GM21786 (cell line): ENCODE measurements around the gene TPM4.
"Not testable (repeated sequence)": the region's sequence is repeated elsewhere in the genome, so short reads cannot be mapped to it uniquely, and the experiment has no call there.

Source experiments
- ATAC-seq: cut with Tn5 transposase; IDR thresholded peaks from one replicate; pipeline ENCODE4 v1.9.1; 2021; ENCODE audit not compliant: unreplicated experiment

The TPM4 gene

DNA sequence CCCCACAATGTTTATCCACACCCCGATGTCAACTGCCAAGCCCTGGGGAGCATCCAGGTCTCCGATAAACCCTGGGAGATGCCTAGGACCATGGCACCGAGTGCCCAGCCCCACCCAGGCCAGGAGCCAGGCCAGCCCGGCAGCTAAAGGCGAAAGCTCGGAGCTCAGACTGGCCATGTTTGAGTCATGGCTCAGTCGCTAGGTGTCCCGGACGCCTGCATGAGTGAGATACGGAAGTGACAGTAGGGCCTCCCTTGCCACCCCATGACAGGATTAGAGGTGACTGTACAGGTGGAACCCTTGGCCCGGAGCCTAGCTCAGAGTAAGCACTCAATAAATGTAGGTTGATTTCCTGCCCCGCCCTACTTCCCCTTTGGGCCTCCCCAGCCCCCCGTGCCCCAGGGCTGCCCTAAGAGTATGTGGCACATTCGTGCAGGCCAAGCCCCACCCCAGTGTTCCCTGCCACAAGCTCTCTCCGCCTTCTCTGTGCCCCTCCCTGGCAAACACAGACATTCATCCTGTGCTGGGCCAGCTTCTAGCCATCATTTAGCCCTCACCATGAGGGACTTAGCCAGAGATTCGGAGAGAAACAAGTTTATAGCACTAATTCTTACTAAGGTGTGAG lies 5.8 kb upstream of the TPM4 start:
- peak; percentile 62 for ATAC-seq

DNA sequence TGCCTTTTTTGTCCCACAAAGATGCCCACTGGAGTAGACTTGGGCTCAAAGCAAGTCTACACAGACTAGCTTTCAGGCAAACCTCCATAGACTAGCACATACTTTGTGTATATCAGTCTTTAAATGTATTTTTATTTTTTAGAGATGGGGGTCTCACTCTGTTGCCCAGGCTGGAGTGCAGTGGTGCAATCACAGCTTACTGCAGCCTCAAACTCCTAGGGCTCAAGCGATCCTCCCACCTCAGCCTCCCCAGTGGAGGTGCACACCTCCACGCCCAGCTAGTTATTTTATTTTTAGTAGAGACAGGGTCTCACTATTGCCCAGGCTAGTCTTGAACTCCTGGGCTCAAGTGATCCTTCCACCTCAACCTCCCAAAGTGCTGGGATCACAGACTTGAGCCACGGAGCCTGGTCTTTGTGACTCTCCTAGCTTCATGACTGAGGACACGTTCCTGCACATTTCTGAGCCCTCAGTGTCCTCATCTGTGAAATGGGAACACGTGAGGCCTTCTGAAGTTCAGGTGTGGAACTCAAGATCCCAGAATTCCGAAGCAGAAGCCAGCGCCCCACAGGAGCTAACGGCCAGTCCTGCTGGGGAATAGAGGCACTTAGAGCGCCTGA lies 5.1 kb upstream of the TPM4 start:
- no peak for ATAC-seq

DNA sequence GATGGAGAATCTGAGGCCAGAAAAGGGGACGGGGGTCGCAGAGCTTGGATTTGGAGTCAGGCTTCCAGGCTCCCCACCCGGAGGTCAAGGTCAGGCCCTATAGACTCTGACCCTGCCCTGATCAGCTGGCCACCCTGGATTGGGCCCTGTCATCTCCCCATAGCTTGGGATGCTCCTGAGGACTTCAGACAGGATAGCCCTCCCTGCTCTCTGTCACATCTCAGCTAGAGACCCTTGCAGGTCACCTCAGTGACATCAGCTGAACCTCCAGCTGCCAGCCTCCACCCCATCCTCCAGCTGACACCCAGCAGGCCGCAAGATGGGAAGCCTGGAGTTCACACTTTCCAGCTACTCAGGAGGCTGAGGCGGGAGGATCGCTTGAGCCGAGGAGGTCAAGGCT lies 2.8 kb upstream of the TPM4 start:
- ATAC-seq, result no peak

DNA sequence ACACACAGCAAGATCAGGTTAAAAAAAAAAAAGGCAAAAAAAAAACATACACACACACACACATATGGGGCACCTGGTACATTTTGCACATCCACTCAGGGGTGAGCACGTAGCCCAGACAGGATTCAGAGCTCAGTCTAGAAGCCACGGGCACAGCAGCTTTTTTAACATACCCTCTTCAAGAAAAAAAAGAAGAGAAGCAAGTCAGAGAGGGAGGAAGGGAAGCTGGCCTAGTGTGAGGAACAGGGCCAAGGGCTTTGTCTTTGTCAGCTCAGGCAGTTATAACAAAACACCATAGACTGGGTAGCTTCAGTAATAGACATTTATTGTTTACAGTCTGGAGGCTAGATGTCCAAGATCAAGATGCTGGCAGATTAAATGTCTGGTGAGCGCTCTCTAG lies 2.3 kb upstream of the TPM4 start:
- no peak for ATAC-seq

DNA sequence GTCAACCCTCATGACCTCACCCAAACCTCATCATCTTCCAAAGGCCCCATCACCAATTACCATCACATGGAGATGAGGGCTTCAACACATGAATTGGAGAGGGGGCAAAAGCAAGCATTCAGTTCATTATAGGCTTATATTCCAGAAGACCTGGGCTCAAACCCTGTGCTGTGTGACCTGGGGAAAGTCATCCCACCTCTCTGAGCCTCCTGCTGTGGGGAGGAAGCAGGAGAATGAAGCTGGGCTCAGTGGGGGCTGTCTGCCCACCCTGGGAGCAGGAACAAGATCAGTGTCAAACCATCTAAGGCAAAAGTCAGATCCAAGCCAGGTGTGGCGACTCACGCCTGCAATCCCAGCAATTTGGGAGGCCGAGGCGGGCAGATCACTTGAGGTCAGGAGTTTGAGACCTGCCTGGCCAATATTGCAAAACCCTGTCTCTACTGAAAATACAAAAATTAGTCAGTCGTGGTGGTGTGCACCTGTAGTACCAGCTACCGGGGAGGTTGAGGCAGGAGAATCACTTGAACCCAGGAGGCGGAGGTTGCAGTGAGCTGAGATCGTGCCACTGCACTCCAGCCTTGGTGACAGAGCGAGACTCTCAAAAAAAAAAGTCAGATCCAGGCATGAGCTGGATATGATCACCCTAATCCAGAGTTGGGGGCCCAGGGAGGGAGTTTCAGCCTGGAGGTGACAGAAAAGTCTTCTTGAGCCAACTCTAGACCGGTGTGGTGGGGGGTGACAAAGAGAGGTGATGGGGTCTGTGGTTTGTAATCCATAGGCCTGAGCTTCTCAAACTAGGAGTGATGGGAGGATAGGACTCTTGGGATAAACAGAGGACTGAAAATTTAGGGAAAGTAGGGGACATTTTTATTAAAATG lies 1.6 kb upstream of the TPM4 start:
- ATAC-seq, result no peak

DNA sequence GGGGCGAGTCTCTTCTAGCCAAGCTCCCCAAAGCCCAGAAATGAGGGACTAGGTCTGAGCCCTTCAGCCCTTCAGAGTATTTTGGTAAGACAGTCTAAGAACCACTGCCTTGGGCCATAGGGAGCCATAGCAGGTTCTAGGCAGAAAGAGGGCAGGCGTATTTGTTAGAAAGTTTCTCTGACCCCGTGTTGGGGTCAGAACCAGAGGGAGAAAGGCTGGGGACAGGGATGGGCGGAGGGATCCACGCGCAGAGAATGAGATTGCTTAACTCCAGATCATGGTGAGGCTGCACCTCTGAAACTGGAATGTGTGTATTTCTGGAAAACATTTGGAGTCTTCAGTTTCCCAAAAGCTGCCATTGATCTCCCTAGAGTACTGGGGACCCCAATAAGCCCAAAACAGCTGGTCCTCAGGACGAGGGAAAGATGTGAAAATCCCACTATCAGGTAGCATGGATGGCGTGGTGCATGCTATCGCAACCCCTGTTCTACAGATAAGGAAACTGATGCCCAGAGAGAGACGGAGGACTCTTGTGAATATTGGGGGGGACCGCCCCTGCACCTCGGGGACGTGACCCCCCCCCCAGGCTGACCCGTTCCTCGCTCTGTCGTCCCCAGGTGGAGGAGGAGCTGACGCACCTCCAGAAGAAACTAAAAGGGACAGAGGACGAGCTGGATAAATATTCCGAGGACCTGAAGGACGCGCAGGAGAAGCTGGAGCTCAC lies 703 bp upstream of the TPM4 start:
- ATAC-seq, result no peak

DNA sequence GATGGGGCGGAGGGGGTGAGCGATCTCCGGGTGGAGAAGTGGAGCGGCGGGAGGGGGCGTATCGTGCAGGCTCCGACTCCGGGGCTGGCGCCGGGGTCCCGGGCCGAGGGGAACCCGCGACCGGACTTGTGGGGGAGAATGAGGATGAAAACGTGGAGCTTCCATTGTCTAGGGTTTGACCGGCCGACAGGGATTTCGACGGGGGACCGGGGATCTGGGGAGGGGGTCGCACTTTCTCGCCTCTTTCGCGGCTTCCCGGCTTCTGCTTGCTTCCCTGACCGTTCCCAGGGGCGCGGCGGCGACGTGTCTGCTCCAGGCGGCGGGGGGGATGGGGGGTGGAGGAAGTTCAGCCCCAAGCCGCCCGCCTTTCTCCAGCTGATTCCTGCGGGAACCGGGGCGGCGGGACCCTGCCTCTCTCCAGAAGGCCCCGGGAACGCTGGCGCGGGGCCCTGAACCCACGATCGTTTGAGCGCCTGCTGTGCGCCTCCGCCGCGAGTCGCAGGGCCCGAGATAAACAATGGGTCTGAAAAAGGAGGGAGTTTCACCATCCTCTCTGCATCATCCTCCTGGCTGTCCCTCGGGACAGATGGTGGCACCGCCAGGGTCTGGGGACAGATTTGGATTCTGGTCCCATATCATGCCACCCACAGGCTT lies 790 bp downstream of the TPM4 start:
- no peak for ATAC-seq

DNA sequence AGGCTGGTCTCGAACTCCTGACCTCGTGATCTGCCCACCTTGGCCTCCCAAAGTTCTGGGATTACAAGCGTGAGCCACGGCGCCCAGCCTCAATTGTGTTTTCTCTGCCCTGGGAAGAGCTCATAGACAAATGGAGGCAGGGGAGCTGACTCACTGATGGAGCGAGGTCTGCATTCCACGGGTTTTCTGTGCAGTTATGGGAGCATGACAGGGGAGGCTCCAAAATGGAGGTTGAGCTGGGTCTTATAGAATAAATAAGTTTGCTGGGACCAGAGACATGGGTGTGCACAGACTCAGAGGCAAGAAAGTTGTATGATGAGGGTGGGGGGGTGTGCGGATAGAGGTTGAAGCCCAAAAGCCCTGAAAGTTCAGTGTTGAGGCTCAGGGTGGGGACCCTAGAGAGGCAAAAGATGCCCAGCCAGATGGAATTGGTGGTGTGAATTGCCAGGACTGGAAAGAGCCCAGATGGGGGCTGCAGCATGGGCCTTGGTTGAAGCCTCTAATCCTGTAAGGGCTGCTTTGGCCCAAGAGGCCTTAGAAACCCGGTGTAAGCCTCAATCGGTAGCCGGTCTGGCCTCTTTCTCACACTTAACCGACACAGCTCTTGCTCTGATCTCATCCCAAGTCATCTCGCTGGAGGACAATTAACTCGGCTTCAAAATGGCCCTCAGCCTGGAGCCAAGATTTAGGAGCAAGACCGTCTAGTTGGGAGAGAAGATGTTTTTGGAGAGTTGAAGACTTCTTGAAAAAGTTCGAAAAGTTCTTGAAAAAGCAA lies 1.9 kb downstream of the TPM4 start:
- ATAC-seq, result no peak

DNA sequence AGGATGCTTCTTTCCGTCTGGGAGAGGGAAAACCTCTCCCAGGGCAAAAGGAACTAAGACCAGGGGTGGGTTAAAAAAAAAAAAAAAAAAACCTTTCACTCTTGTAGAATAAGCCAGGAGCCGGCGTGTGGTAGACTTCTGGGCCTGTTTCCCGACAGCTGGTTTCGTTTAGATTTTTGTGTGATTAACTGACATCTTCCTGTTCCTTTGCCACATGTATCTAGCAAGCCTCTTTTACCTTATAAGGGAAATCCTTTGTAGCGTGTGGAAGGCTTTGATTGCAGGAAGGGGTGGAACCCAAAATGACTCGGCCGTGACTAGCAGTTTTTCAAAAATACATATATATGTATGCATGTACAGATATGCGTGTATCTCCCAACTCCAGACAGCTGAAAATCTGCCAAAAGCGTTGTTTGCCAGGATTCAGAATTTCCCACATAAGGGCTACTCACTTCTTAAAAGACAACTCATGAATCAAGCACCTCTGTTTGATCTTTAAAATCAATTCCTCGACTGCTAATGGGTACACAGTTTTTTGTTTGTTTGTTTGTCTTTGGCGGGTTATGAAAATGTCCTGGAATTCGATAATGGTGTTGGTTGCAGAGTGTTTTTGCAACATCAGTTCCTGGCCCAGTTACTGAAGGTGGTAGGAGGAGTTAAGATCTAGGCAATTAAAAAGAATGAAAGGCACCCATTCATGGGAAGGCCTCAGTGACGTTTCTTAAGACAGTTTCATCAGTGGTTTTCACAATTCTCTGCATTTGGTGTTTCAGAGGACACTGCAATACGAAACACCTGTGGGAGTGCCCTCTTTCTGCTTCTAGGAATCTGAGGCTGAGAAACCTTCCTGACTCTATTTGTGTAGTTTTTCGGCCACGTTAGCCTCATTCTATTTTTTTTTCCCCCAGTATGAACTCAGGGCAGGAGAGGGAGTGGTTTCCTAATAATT lies 2.7 kb downstream of the TPM4 start:
- peak; percentile 35 for ATAC-seq

DNA sequence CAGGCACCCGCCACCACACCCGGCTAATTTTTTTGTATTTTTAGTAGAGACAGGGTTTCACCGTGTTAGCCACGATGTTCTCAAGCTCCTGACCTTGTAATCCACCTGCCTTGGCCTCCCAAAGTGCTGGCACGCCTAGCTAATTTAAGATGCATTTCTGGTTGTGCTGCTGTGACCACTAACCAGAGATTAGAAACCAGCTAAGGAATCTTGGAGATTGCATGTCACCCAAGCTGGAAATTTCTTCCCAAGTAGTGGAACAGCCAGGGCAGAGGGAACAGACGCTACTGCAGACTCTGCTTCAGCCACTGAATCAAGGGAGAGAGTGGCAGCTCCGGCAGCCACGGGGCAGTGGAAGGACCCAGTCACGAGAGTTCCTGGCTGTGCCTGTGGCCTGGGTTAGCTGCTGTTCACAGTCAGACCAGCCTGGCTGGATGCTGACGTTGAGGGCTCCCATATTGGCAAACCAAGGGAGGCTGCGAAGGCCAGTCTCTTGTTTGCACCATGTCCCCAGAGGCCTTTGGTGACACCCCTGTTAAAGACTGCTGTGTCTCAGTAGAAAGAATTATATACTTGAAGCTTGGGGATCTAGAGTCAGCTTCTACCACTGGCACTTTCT lies 7.9 kb downstream of the TPM4 start:
- no peak for ATAC-seq

DNA sequence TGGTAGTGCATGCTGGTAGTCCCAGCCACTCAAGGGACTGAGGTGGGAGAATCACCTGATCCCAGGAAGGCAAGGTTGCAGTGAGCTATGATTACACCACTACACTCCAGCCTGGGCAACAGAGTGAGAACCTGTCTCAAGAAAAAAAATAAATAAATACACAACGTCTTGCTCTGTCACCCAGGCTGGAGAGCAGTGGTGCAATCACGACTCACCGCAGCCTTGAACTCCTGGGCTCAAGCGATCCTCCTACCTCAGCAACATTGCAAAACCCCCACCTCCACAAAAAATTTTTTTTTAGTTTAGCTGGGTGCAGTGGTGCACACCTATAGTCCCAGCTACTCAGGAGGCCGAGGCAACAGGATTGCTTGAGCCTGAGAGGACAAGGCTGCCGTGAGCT lies 8.8 kb downstream of the TPM4 start:
- ATAC-seq, result no peak

DNA sequence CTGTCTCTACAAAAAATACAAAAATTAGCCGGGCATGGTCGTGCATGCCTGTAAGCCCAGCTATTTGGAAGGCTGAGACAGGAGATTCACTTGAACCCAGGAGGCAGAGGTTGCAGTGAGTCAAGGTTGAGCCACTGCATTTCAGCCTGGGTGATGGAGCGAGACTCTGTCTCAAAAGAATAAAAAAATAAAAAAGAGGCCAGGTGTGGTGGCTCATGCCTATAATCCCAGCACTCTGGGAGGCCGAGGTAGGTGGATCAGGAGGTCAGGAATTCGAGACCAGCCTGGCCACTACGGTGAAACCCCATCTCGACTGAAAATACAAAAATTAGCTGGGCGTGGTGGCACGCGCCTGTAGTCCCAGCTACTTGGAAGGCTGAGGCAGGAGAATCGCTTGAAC lies 11.1 kb downstream of the TPM4 start:
- ATAC-seq, result not testable (repeated sequence)

DNA sequence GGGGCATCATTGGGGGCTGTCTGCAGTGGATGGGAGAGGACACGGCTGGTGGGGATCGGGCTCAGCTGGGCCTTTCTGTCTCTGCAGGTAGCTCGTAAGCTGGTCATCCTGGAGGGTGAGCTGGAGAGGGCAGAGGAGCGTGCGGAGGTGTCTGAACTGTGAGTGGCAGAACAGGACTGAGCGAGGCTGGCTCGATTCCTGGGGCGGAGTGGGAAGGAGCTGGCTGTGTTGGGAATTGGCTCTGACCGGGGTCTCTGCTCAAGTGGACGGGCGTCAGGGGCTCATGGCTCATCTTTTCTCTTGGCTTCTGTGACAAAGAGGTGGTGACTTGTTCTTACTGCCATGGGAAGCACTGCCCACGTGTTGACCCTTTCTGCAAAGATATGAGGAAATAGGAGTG lies 11.6 kb downstream of the TPM4 start:
- no peak for ATAC-seq

DNA sequence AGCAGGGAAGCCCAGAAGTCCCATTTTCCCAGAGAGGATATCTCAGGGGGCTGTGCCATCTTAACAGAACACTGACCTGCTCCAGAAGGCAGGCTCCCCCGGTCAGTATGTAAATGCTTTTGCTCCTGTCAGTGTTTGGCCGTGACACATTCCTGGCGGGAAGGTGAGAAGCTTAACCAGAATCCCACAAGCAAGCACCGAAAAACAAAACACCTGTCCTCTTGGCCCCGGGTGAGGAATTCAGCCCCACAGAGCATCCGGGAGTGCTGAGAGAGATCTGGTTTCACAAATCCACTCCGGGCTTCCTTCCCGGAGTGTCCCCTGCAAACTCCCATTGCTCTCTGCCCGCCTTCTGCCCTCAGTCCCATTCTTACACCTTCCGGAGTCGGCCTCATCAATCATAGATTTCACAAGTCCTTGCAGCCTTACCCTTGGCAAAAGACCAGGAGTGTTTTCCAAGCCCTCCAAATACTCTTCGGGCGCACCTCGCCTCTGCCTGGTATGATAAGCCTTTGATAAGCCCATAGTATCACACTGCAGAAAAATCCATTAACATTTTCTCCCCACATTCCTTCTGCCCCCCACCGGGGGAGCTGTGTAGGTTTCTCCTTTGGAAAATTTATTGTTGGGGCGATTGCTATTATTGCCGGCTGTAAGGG lies 12.2 kb downstream of the TPM4 start:
- no peak for ATAC-seq

DNA sequence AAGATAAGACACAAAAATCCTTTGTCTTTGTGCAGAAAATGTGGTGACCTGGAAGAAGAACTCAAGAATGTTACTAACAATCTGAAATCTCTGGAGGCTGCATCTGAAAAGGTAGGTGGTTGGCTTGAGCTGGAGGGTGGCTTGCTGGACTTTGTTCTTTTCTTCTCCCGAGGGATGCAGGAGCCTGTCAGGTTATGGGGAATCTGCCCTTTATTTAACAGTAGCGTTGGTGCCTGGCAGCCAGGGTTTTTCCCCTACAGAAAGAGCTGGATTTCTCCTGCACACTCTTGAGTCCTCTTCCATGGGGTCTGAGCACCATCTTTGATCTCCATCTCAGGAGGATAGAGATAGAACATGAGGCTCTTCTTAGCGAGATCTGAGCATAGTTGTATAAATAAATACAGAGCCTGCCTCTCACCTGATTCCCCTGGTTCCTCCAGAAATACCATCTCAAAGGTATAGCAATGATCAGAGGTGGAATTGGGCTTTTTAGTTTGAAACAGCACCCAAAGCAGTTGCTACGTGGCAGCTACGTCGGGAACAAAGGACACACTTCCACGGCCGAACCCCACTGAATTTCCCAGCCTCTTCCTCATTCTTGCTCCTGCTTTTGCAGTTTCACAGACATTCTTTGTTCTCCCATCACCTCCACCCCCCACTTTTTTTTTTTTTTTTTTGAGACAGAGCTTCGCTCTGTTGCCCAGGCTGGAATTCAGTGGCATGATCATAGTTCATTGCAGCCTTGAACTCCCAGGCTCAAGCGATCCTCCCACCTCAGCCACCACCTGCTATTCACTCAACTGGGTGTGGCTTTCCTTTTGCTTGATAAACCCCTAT lies 12.9 kb downstream of the TPM4 start:
- no peak for ATAC-seq

DNA sequence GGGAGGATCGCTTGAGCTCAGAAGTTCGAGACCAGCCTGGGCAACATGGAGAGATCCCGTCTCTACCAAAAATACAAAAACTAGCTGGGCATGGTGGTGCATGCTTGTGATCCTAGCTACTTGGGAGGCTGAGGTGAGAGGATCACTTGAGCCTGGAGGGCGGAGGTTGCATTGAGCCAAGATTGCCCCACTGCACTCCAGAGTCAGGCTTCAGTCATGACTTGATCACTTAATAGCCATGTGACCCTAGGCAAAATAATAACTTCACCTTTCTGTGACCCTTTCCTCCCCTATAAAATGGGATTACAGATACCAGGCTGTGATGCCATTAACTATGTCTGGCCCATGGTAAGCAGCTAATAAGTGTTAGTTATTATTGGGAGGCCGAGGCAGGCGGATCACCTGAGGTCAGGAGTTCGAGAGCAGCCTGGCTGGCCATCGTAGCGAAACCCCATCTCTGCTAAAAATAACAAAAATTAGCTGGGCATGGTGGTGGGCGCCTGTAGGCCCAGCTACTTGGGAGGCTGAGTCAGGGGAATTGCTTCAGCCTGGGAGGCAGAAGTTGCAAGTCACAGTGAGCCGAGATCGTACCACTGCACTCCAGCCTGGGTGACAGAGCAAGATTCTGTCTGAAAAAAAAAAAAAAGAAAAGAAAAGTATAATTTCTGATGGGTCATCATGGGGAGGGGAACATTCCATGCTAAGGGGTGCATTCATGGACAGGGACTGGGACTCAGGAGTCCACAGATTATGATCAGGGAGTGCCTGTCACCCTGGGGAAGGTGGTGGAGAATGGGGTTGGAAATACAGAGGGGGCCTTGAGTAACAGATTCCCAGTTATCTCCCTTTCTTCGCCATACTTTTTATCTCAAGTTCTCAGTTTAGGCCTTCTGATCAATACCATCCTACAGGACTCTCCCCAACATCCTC lies 15.5 kb downstream of the TPM4 start:
- no peak for ATAC-seq
